ENCODE data around the gene INO80. TPM values are rescaled to one million over a fixed set of nuclear protein-coding genes. Genes with fewer than 3 reads are reported as not detected.

The INO80 gene
- total and polyA plus RNA-seq, 2 donors (not counting 1 experiment from before 2014, with no cell fraction given) = 16.3 to 55.7 TPM

GRCh38 chr15:40958146-40958545, 157.9 kb downstream of the INO80 start:
- ATAC-seq (ENCODE audit: low read depth) (no peak), DNase-seq (no peak)
- WGBS (ENCODE audit: insufficient coverage) = 94% methylated on average over 6 of the region's 6 CpGs
- Histone ChIP-seq H3K4me3 (ENCODE audit: control extremely low read depth in 1 of 5, extremely low read depth in 1 of 5, insufficient read depth in 1 of 5, low read depth in 2 of 5, low read length in 4 of 5) (no peak overlapping the region), H3K36me3 (replicated peaks in 1 of 2; ENCODE audit: control extremely low read depth in 1 of 2, control insufficient read depth in 1 of 2, extremely low read depth in 1 of 2, insufficient read depth in 2 of 2, low read length in 1 of 2) (no peaks in the 10 kb centered on the region), H3K27ac (ENCODE audit: low read length in 2 of 2) (no peak overlapping the region), H3K4me2 (replicated peaks; ENCODE audit: low read depth, low read length, poor library complexity, severe bottlenecking) (no peak overlapping the region), H3K9me3 (ENCODE audit: control extremely low read depth in 1 of 3, control insufficient read depth in 2 of 3, insufficient read depth in 1 of 3, low read length in 2 of 3) (no peaks in the 10 kb centered on the region), H3K4me1 (ENCODE audit: control insufficient read depth in 2 of 2, insufficient read depth in 2 of 2, low read length in 2 of 2) (peaks cover 4 to 15% of the 10 kb centered on the region in 2 donors), H3K9ac (ENCODE audit: low read length) (no peak overlapping the region), H3K79me2 (ENCODE audit: control insufficient read depth, insufficient read depth, low read length) (no peaks in the 10 kb centered on the region), H4K20me1 (ENCODE audit: control insufficient read depth, insufficient read depth, low read length, poor library complexity, severe bottlenecking) (no peaks in the 10 kb centered on the region), H2AFZ (ENCODE audit: insufficient read depth, low read depth, low read length, poor library complexity, severe bottlenecking) (no peak overlapping the region), H3K27me3 (replicated peaks in 1 of 4; ENCODE audit: control extremely low read depth in 1 of 4, control insufficient read depth in 3 of 4, insufficient read depth in 4 of 4, low read length in 3 of 4) (no peaks in the 10 kb centered on the region)
- POLR2A ChIA-PET = no interaction called here
- no peak overlapping the region for H3K4me3 Mint-ChIP-seq
- H3K27me3 Mint-ChIP-seq = no peaks in the 10 kb centered on the region
- no peak for TF ChIP-seq EZH2 (IDR thresholded peaks at IDR 0.05; ENCODE audit: borderline replicate concordance, insufficient read depth, low read depth, low read length, poor library complexity, severe bottlenecking)
- TF ChIP-seq CTCF (IDR thresholded peaks at IDR 0.05) = no peak
- no peaks in the 10 kb centered on the region for H3K9me3 Mint-ChIP-seq (ENCODE audit: insufficient read depth)
- no peak overlapping the region for H3K27ac Mint-ChIP-seq
- CTCF ChIA-PET = interaction anchor here (1.0 kb wide), 1 partner anchor 12 kb away, joined by 4 read pairs; no protein-coding TSS in a partner anchor
- H3K4me1 Mint-ChIP-seq = peaks cover 18% of the 10 kb centered on the region
- intact Hi-C loops (cut with micrococcal nuclease) = no loop called here

DNA sequence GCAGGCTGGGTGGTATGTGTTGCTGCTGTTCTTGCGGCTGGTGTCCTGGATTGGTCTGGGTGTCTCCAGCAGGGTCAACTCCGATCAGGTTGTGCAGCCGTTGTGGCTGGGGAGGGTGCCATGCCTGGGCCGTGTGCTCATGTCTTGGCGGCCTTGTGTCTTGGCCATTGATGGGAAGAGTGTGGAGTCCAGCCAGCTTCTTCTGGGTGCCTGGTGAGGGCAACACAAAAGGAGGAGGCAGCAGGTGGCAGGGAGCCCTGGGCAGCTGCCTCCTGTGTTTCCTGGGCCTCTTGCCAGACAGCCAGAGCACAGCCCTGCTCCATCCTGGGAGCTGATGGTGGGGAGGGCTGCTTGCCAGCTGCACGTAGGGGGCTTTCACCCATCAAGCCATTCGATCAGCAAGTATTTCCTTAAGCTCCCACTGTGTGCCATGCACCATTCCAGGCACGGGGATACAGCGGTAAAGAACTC, 158.5 kb downstream of the INO80 start:
- Histone ChIP-seq H3K79me2 (ENCODE audit: control insufficient read depth, insufficient read depth, low read length) (no peaks in the 10 kb centered on the region), H3K9me3 (ENCODE audit: control extremely low read depth in 1 of 3, control insufficient read depth in 2 of 3, insufficient read depth in 1 of 3, low read length in 2 of 3) (no peaks in the 10 kb centered on the region), H3K4me3 (ENCODE audit: control extremely low read depth in 1 of 5, extremely low read depth in 1 of 5, insufficient read depth in 1 of 5, low read depth in 2 of 5, low read length in 4 of 5) (no peak overlapping the region), H3K9ac (ENCODE audit: low read length) (no peak overlapping the region), H3K27me3 (replicated peaks in 1 of 4; ENCODE audit: control extremely low read depth in 1 of 4, control insufficient read depth in 3 of 4, insufficient read depth in 4 of 4, low read length in 3 of 4) (no peaks in the 10 kb centered on the region), H4K20me1 (ENCODE audit: control insufficient read depth, insufficient read depth, low read length, poor library complexity, severe bottlenecking) (no peaks in the 10 kb centered on the region), H3K27ac (ENCODE audit: low read length in 2 of 2) (no peak overlapping the region), H3K36me3 (replicated peaks in 1 of 2; ENCODE audit: control extremely low read depth in 1 of 2, control insufficient read depth in 1 of 2, extremely low read depth in 1 of 2, insufficient read depth in 2 of 2, low read length in 1 of 2) (no peaks in the 10 kb centered on the region), H2AFZ (ENCODE audit: insufficient read depth, low read depth, low read length, poor library complexity, severe bottlenecking) (no peak overlapping the region), H3K4me1 (ENCODE audit: control insufficient read depth in 2 of 2, insufficient read depth in 2 of 2, low read length in 2 of 2) (peaks cover 5 to 18% of the 10 kb centered on the region in 2 donors), H3K4me2 (replicated peaks; ENCODE audit: low read depth, low read length, poor library complexity, severe bottlenecking) (no peak overlapping the region)
- DNase-seq (no peak), ATAC-seq (ENCODE audit: low read depth) (no peak)
- intact Hi-C loops (cut with micrococcal nuclease) = no loop called here
- Mint-ChIP-seq H3K27me3 (no peaks in the 10 kb centered on the region), H3K9me3 (ENCODE audit: insufficient read depth) (no peaks in the 10 kb centered on the region), H3K4me3 (no peak overlapping the region), H3K4me1 (peaks cover 22% of the 10 kb centered on the region), H3K27ac (peak overlapping the region; percentile 32)
- no peak for TF ChIP-seq EZH2 (IDR thresholded peaks at IDR 0.05; ENCODE audit: borderline replicate concordance, insufficient read depth, low read depth, low read length, poor library complexity, severe bottlenecking)
- no peak for TF ChIP-seq CTCF (IDR thresholded peaks at IDR 0.05)
- 83% methylated on average over 9 of the region's 9 CpGs for WGBS (ENCODE audit: insufficient coverage)
- ChIA-PET POLR2A (no interaction called here), CTCF (interaction anchor here (1.0 to 2.2 kb wide), 2 partner anchors 11 to 17 kb away, joined by 4 to 7 read pairs; no protein-coding TSS in a partner anchor)

All from B cell (primary cell).